T-helper 9 cell (primary cell): ENCODE results near the gene LAMC3.

Source experiments
- DNase-seq: peaks from one replicate; pipeline ENCODE4 v3.0.0-alpha.2; 2020
- total RNA-seq, 2 donors: gene quantifications; one replicate each; lab custom pipeline; 2026; lab: John Stamatoyannopoulos, UW

The LAMC3 gene
- total RNA-seq: 0.49 to 0.97 reads per million in 2 donors

GRCh38 chr9:131008909-131009618 lies at the start of gene LAMC3:
LAMC3 (plus strand) TSS chr9:131009174; CDS start chr9:131009215, 41 bp downstream.
- DNase-seq: no peak

- DNase-seq: no peak
These were observed 49.1 kb upstream of the LAMC3 start for GRCh38 chr9:130959809-130960334.

GRCh38 chr9:130960522-130961378 lies 48.2 kb upstream of the LAMC3 start:
- no peak for DNase-seq

GRCh38 chr9:130961511-130962300 lies 47.3 kb upstream of the LAMC3 start:
- DNase-seq: no peak

- DNase-seq: no peak
These were observed 46.3 kb upstream of the LAMC3 start for GRCh38 chr9:130962418-130963316.

- no peak for DNase-seq
These were observed 45.6 kb upstream of the LAMC3 start for GRCh38 chr9:130963337-130963908.

- no peak for DNase-seq
These were observed 45.1 kb upstream of the LAMC3 start for GRCh38 chr9:130963916-130964315.

- no peak for DNase-seq
These were observed 43.3 kb upstream of the LAMC3 start for GRCh38 chr9:130965680-130966079.

GRCh38 chr9:130970052-130970451 lies 38.9 kb upstream of the LAMC3 start:
- no peak for DNase-seq

GRCh38 chr9:130970855-130971254 lies 38.1 kb upstream of the LAMC3 start:
- DNase-seq: no peak

- no peak for DNase-seq
These were observed 37.6 kb upstream of the LAMC3 start for GRCh38 chr9:130971294-130971849.

GRCh38 chr9:130972277-130972956 lies 36.6 kb upstream of the LAMC3 start:
- DNase-seq: no peak

GRCh38 chr9:130972957-130973685 lies 35.9 kb upstream of the LAMC3 start:
- no peak for DNase-seq

- no peak for DNase-seq
These were observed 35.2 kb upstream of the LAMC3 start for GRCh38 chr9:130973686-130974281.

- DNase-seq: no peak
These were observed 34.3 kb upstream of the LAMC3 start for GRCh38 chr9:130974697-130975096.

- no peak for DNase-seq
These were observed 33.8 kb upstream of the LAMC3 start for GRCh38 chr9:130975156-130975555.

- no peak for DNase-seq
These were observed 32.8 kb upstream of the LAMC3 start for GRCh38 chr9:130975932-130976841.

- no peak for DNase-seq
These were observed 31.2 kb upstream of the LAMC3 start for GRCh38 chr9:130977811-130978221.
